HEK293 (cell line): Measurements from ENCODE around the gene TSC2.

Experiments used
- CTCF ChIA-PET: fragments of 350-600 bp; formaldehyde crosslinking; extraction: SDS; loops from one replicate; lab custom pipeline; 2021; ENCODE audit warnings: antibody characterized with exemption; lab: Yijun Ruan, JAX
- POLR2A ChIA-PET: fragments of 300-600 bp; formaldehyde crosslinking; extraction: SDS; loops from one replicate; lab custom pipeline; 2020; ENCODE audit warnings: antibody characterized with exemption, inconsistent platforms; lab: Yijun Ruan, JAX
- H3K27ac ChIP-seq: fragments of 200-500 bp; sonication (Bioruptor generic); 2 replicates; pipeline ENCODE4 v1.5.1; 2014; ENCODE audit warnings: low read depth, low read length, control low read depth, inconsistent platforms; ENCODE audit errors: extremely low read depth
- H3K36me3 ChIP-seq, 2 experiments: fragments of 200-500 bp in 1 of 2; sonication (Bioruptor generic) in 1 of 2; 1 replicate in 1 of 2; 2 replicates in 1 of 2; pipeline ENCODE4 v1.5.1; 2014 to 2017; ENCODE audit warnings: inconsistent platforms in 2 of 2, low read length in 2 of 2; ENCODE audit not compliant: control insufficient read depth in 2 of 2, insufficient read depth in 1 of 2
- H3K4me1 ChIP-seq: fragments of 200-500 bp; sonication (Bioruptor generic); 2 replicates; pipeline ENCODE4 v1.5.1; 2014; ENCODE audit warnings: mild to moderate bottlenecking, low read length, inconsistent platforms; ENCODE audit not compliant: control insufficient read depth, insufficient read depth
- H3K4me3 ChIP-seq: 2 replicates; pipeline ENCODE4 v1.5.1; 2011; ENCODE audit warnings: low read depth, mild to moderate bottlenecking, control low read depth, low read length, moderate library complexity
- H3K9me3 ChIP-seq: fragments of 200-500 bp; sonication (Bioruptor generic); 2 replicates; pipeline ENCODE4 v1.5.1; 2014; ENCODE audit warnings: low read depth, low read length, inconsistent platforms; ENCODE audit not compliant: control insufficient read depth, insufficient read depth
- AEBP2 ChIP-seq: fragments of 450-650 bp; formaldehyde crosslinking; IDR thresholded peaks from 2 replicates; pipeline ENCODE4 v1.5.1; 2016; ENCODE audit warnings: missing biosample characterization, missing genetic modification characterization, borderline replicate concordance
- FEZF1 ChIP-seq: fragments of 450-650 bp; formaldehyde crosslinking; IDR thresholded peaks from 2 replicates; pipeline ENCODE4 v1.5.1; 2016; ENCODE audit warnings: missing biosample characterization, missing genetic modification characterization
- GLIS2 ChIP-seq: fragments of 450-650 bp; formaldehyde crosslinking; IDR thresholded peaks from 2 replicates; pipeline ENCODE4 v1.5.1; 2016; ENCODE audit warnings: missing biosample characterization, missing genetic modification characterization
- KLF17 ChIP-seq: fragments of 450-650 bp; formaldehyde crosslinking; IDR thresholded peaks from 2 replicates; pipeline ENCODE4 v1.5.1; 2016; ENCODE audit warnings: missing biosample characterization, missing genetic modification characterization
- PATZ1 ChIP-seq: fragments of 450-650 bp; formaldehyde crosslinking; IDR thresholded peaks from 2 replicates; pipeline ENCODE4 v1.5.1; 2016; ENCODE audit warnings: missing biosample characterization, missing genetic modification characterization
- SP2 ChIP-seq: fragments of 450-650 bp; formaldehyde crosslinking; IDR thresholded peaks from 2 replicates; pipeline ENCODE4 v1.5.1; 2016; ENCODE audit warnings: missing biosample characterization, missing genetic modification characterization
- ZFP69B ChIP-seq: fragments of 450-650 bp; formaldehyde crosslinking; IDR thresholded peaks from 2 replicates; pipeline ENCODE4 v1.5.1; 2016; ENCODE audit warnings: missing biosample characterization, missing genetic modification characterization
- ZIC2 ChIP-seq: fragments of 450-650 bp; formaldehyde crosslinking; IDR thresholded peaks from 2 replicates; pipeline ENCODE4 v1.5.1; 2016; ENCODE audit warnings: missing biosample characterization, missing genetic modification characterization
- ZNF24 ChIP-seq: fragments of 450-650 bp; formaldehyde crosslinking; IDR thresholded peaks from 2 replicates; pipeline ENCODE4 v1.5.1; 2016; ENCODE audit warnings: missing biosample characterization, missing genetic modification characterization
- ZNF354C ChIP-seq: fragments of 450-650 bp; formaldehyde crosslinking; IDR thresholded peaks from 2 replicates; pipeline ENCODE4 v1.5.1; 2016; ENCODE audit warnings: missing biosample characterization, missing genetic modification characterization, low read depth, borderline replicate concordance
- ZNF514 ChIP-seq: fragments of 450-650 bp; formaldehyde crosslinking; IDR thresholded peaks from 2 replicates; pipeline ENCODE4 v1.5.1; 2016; ENCODE audit warnings: missing biosample characterization, missing genetic modification characterization
- ZNF521 ChIP-seq: fragments of 450-650 bp; formaldehyde crosslinking; IDR thresholded peaks from 2 replicates; pipeline ENCODE4 v1.5.1; 2017; ENCODE audit warnings: missing biosample characterization, mild to moderate bottlenecking, missing genetic modification characterization
- ZNF549 ChIP-seq: fragments of 450-650 bp; IDR thresholded peaks from 2 replicates; pipeline ENCODE4 v1.5.1; 2018; ENCODE audit warnings: missing biosample characterization, missing genetic modification characterization, mild to moderate bottlenecking, inconsistent platforms, moderate library complexity
- ZNF626 ChIP-seq: fragments of 450-650 bp; sonication (Bioruptor Pico); formaldehyde crosslinking; IDR thresholded peaks from 2 replicates; pipeline ENCODE4 v1.5.1; 2018; ENCODE audit warnings: missing biosample characterization, missing genetic modification characterization, inconsistent platforms
- ZNF658 ChIP-seq: fragments of 450-650 bp; formaldehyde crosslinking; IDR thresholded peaks from 2 replicates; pipeline ENCODE4; 2016; ENCODE audit warnings: missing biosample characterization, missing genetic modification characterization
- ZNF660 ChIP-seq: fragments of 450-650 bp; IDR thresholded peaks from 2 replicates; pipeline ENCODE4 v1.5.1; 2018; ENCODE audit warnings: missing biosample characterization, mild to moderate bottlenecking, missing genetic modification characterization
- ZNF704 ChIP-seq: fragments of 450-650 bp; formaldehyde crosslinking; IDR thresholded peaks from 2 replicates; pipeline ENCODE4 v1.5.1; 2016; ENCODE audit warnings: missing biosample characterization, missing genetic modification characterization
- ZNF792 ChIP-seq: fragments of 450-650 bp; formaldehyde crosslinking; IDR thresholded peaks from 2 replicates; pipeline ENCODE4 v1.5.1; 2016; ENCODE audit warnings: missing biosample characterization, missing genetic modification characterization
- TF ChIP-seq, protein P1 (sequence below): fragments of 450-650 bp; formaldehyde crosslinking; IDR thresholded peaks from 2 replicates; pipeline ENCODE4 v1.5.1; 2016; ENCODE audit warnings: missing biosample characterization, missing genetic modification characterization, low read depth
- TF ChIP-seq, protein P2 (sequence below): fragments of 450-650 bp; formaldehyde crosslinking; IDR thresholded peaks from 2 replicates; pipeline ENCODE4 v1.5.1; 2016; ENCODE audit warnings: missing biosample characterization, missing genetic modification characterization

TSC2 gene

DNA sequence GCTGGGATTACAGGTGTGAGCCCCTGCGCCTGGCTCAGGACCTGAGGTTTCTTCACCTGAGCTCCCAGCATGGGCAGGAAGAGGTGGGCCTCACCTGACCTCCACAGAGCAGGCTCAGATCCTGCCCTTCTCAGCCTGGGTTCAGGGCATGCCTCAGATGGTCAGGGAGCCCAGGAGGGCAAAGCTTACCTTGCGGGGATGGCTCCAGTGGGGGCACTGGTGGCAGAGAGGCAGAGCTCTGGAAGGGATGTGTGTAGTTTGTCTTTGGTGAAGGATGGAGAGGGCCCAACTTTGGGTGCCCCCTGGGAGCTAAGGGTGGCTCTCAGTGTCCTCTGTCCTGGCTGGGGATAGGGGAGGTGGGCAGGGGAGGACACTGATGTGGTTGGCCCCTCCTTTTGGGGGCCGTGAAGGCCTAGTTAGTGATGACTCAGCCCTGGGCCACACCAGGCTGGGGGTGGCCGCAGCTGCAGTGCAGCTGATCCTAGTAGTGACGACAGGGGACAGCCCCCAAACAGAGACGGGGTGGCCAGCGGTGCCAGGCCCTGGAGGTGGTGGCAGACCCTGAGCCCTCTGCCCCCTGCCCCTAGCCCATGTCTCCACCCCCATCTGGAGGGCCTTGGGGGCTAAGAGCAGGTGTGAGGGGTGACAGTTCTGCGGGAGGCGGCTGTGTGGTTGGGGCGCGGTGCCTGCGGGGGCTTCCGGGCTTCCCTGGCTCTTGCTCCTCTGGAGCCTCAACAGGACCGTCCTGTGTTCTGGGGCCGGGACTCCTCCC is 15.3 kb upstream of the TSC2 start:
- CTCF ChIA-PET: interaction anchor here (0.8 to 1.0 kb wide), 3 partner anchors 14 to 108 kb away, joined by 3 to 5 read pairs (median 3); no protein-coding TSS in a partner anchor
- peaks cover 0 to 15% of the 10 kb centered on the region in 2 experiments; a peak in 1 of 3 replicates for H3K36me3 ChIP-seq
- TF ChIP-seq, protein P1, sequence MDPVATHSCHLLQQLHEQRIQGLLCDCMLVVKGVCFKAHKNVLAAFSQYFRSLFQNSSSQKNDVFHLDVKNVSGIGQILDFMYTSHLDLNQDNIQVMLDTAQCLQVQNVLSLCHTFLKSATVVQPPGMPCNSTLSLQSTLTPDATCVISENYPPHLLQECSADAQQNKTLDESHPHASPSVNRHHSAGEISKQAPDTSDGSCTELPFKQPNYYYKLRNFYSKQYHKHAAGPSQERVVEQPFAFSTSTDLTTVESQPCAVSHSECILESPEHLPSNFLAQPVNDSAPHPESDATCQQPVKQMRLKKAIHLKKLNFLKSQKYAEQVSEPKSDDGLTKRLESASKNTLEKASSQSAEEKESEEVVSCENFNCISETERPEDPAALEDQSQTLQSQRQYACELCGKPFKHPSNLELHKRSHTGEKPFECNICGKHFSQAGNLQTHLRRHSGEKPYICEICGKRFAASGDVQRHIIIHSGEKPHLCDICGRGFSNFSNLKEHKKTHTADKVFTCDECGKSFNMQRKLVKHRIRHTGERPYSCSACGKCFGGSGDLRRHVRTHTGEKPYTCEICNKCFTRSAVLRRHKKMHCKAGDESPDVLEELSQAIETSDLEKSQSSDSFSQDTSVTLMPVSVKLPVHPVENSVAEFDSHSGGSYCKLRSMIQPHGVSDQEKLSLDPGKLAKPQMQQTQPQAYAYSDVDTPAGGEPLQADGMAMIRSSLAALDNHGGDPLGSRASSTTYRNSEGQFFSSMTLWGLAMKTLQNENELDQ (tag by site-specific recombination): no peak
- TF ChIP-seq ZNF626 (no peak), SP2 (tag by site-specific recombination) (peak; percentile 15; the same call in 1 of the 2 replicates), PATZ1 (tag by site-specific recombination) (peak; percentile 76; the same call in 1 of the 2 replicates), ZNF521 (tag by site-specific recombination) (no peak), ZNF658 (tag by site-specific recombination) (no peak), ZNF660 (tag by site-specific recombination) (no peak), ZNF354C (tag by site-specific recombination) (no peak), ZNF792 (no peak), ZNF24 (tag by site-specific recombination) (no peak), GLIS2 (tag by site-specific recombination) (peak; percentile 54)
- TF ChIP-seq, protein P2, sequence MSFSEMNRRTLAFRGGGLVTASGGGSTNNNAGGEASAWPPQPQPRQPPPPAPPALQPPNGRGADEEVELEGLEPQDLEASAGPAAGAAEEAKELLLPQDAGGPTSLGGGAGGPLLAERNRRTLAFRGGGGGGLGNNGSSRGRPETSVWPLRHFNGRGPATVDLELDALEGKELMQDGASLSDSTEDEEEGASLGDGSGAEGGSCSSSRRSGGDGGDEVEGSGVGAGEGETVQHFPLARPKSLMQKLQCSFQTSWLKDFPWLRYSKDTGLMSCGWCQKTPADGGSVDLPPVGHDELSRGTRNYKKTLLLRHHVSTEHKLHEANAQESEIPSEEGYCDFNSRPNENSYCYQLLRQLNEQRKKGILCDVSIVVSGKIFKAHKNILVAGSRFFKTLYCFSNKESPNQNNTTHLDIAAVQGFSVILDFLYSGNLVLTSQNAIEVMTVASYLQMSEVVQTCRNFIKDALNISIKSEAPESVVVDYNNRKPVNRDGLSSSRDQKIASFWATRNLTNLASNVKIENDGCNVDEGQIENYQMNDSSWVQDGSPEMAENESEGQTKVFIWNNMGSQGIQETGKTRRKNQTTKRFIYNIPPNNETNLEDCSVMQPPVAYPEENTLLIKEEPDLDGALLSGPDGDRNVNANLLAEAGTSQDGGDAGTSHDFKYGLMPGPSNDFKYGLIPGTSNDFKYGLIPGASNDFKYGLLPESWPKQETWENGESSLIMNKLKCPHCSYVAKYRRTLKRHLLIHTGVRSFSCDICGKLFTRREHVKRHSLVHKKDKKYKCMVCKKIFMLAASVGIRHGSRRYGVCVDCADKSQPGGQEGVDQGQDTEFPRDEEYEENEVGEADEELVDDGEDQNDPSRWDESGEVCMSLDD (tag by site-specific recombination): no peak
- peaks cover 4% of the 10 kb centered on the region; the same call in 1 of the 2 replicates for H3K4me1 ChIP-seq
- no peaks in the 10 kb centered on the region for H3K9me3 ChIP-seq
- POLR2A ChIA-PET: interaction anchor here (2.6 kb wide), 1 partner anchor 123 kb away, joined by 16 read pairs; the partner anchor contains the start of gene TRAF7
- no peak overlapping the region for H3K4me3 ChIP-seq
- H3K27ac ChIP-seq: no peak overlapping the region

GRCh38 chr16:2033057-2033908 is 14.5 kb upstream of the TSC2 start:
- CTCF ChIA-PET: interaction anchor here (1.0 kb wide), 2 partner anchors 104 to 107 kb away, joined by 3 read pairs; no protein-coding TSS in a partner anchor
- Histone ChIP-seq H3K4me1 (peaks cover 4% of the 10 kb centered on the region; the same call in 1 of the 2 replicates), H3K4me3 (no peak overlapping the region)
- TF ChIP-seq FEZF1: peak; percentile 19; the same call in 1 of the 2 replicates
- TF ChIP-seq ZIC2 (tag by site-specific recombination): peak; percentile 55; the same call in 1 of the 2 replicates
- TF ChIP-seq ZNF514 (tag by site-specific recombination): no peak
- no peak for TF ChIP-seq ZNF549 (tag by site-specific recombination)
- TF ChIP-seq KLF17 (tag by site-specific recombination): peak; percentile 42; the same call in 1 of the 2 replicates
- TF ChIP-seq ZNF704: no peak
- TF ChIP-seq AEBP2: no peak
- TF ChIP-seq ZFP69B (tag by site-specific recombination): no peak

More at GRCh38 chr16:2033057-2033908, 14.5 kb upstream of the TSC2 start:
- Histone ChIP-seq H3K27ac (no peak overlapping the region), H3K36me3 (peaks cover 0 to 16% of the 10 kb centered on the region in 2 experiments; a peak in 1 of 3 replicates), H3K9me3 (no peaks in the 10 kb centered on the region)
- POLR2A ChIA-PET: interaction anchor here (0.6 to 2.6 kb wide), 3 partner anchors 11 to 122 kb away, joined by 3 to 16 read pairs (median 5); partner anchors contain the start of genes NTHL1, TRAF7 and TSC2
